HepG2 (cell line): ENCODE measurements around the gene DSTYK. TPM values are rescaled to one million over a fixed set of nuclear protein-coding genes. Genes with fewer than 3 reads are reported as not detected.

Experiments used
- ATAC-seq: fragments of 200-7000 bp; cut with Tn5 transposase; 3 replicates; pipeline ENCODE4 v1.9.1; 2020; ENCODE audit warnings: mild to moderate bottlenecking, moderate library complexity
- BruUV-seq: library from RNA; stranded (reverse); fragments of 400-500 nt; replicated peaks from 2 replicates; lab custom pipeline; 2021; lab: Mats Ljungman, UMichigan
- CTCF ChIA-PET: fragments of 300-600 bp; formaldehyde crosslinking; extraction: SDS; loops from one replicate; lab custom pipeline; 2021; ENCODE audit warnings: low total read pairs, inconsistent platforms, low intra/inter-chr PET ratio; lab: Yijun Ruan, JAX
- POLR2A ChIA-PET: fragments of 350-600 bp; sonication (Branson Sonifier 250); formaldehyde crosslinking; loops from one replicate; lab custom pipeline; 2020; ENCODE audit warnings: antibody characterized with exemption, inconsistent platforms; lab: Yijun Ruan, JAX
- DNase-seq: peaks from one replicate; pipeline ENCODE4 v3.0.0-alpha.2; 2015; ENCODE audit warnings: low spot score
- FAIRE-seq: peaks from 3 replicates; lab custom pipeline; 2011; peaks lifted over from hg19 to GRCh38; lab: Jason Lieb, UNC
- H2AFZ ChIP-seq: one replicate; pipeline ENCODE4 v1.6.1; 2011; ENCODE audit warnings: low read length, inconsistent platforms
- H3K27ac ChIP-seq: fragments of 300-600 bp; 3 replicates; pipeline ENCODE4 v1.8.0; 2011; ENCODE audit warnings: mixed run types, mild to moderate bottlenecking, mixed read lengths, low read length, inconsistent platforms; ENCODE audit not compliant: insufficient read depth; ENCODE audit errors: extremely low read length
- H3K27me3 ChIP-seq, 2 experiments: fragments of 200-600 bp in 1 of 2; 2 replicates in 1 of 2; 3 replicates in 1 of 2; pipeline versions ENCODE4 v1.6.0 to v1.8.0; 2011; ENCODE audit warnings: low read length in 2 of 2, mild to moderate bottlenecking in 2 of 2, moderate library complexity in 2 of 2, inconsistent platforms in 1 of 2; ENCODE audit not compliant: insufficient read depth in 2 of 2, control insufficient read depth in 1 of 2
- H3K36me3 ChIP-seq, 2 experiments: fragments of 200-600 bp in 1 of 2; replicated peaks in 1 of 2; 2 replicates in 1 of 2; 3 replicates in 1 of 2; pipeline versions ENCODE4 v1.5.1 to v1.8.0; 2011; ENCODE audit warnings: low read length in 2 of 2, inconsistent platforms in 1 of 2; ENCODE audit not compliant: insufficient read depth in 2 of 2, control insufficient read depth in 1 of 2
- H3K4me1 ChIP-seq: 2 replicates; pipeline ENCODE4 v1.5.1; 2012; ENCODE audit warnings: low read length, inconsistent platforms; ENCODE audit not compliant: insufficient read depth
- H3K4me2 ChIP-seq: 2 replicates; pipeline ENCODE4 v1.6.0; 2011; ENCODE audit warnings: low read depth, low read length, inconsistent platforms
- H3K4me3 ChIP-seq, 3 experiments: fragments of 200-600 bp in 1 of 3; sonication (generic), shearing (Covaris generic) in 1 of 3; replicated peaks in 1 of 3; 2 replicates each; pipeline ENCODE4 v1.5.1; 2011 to 2016; ENCODE audit warnings: low read length in 3 of 3, inconsistent platforms in 2 of 3, low read depth in 2 of 3, mild to moderate bottlenecking in 2 of 3, control low read depth in 1 of 3, mixed read lengths in 1 of 3; ENCODE audit not compliant: insufficient read depth in 1 of 3
- H3K79me2 ChIP-seq: one replicate; pipeline ENCODE4 v1.6.1; 2011; ENCODE audit warnings: low read length, inconsistent platforms; ENCODE audit not compliant: insufficient read depth
- H3K9ac ChIP-seq: 2 replicates; pipeline ENCODE4 v1.6.0; 2011; ENCODE audit warnings: mild to moderate bottlenecking, low read depth, low read length, inconsistent platforms; ENCODE audit not compliant: insufficient read depth
- H3K9me3 ChIP-seq: 2 replicates; pipeline ENCODE4 v1.5.1; 2012; ENCODE audit warnings: mild to moderate bottlenecking, low read length
- H4K20me1 ChIP-seq: 2 replicates; pipeline ENCODE4 v1.6.0; 2011; ENCODE audit warnings: inconsistent platforms, mild to moderate bottlenecking, low read length, moderate library complexity; ENCODE audit not compliant: insufficient read depth
- HMG20A ChIP-seq: IDR thresholded peaks from 2 replicates; pipeline ENCODE4 v1.6.1; 2016; ENCODE audit warnings: borderline replicate concordance
- LCORL ChIP-seq, 2 experiments: fragments of 450-650 bp in 1 of 2; sonication (generic) in 1 of 2; formaldehyde crosslinking in 1 of 2; IDR thresholded peaks; 2 replicates each; pipeline versions ENCODE4 v1.5.0 to v1.6.1; 2017 to 2020; ENCODE audit warnings: antibody characterized with exemption in 1 of 2, missing genetic modification reagents in 1 of 2
- SPEN ChIP-seq: sonication (generic); formaldehyde crosslinking; IDR thresholded peaks from 2 replicates; pipeline ENCODE4 v1.5.1; 2020; ENCODE audit warnings: low read depth, mild to moderate bottlenecking, missing genetic modification reagents
- TEAD3 ChIP-seq: optimal IDR thresholded peaks from 2 replicates; pipeline ENCODE3; 2016; ENCODE audit warnings: borderline replicate concordance
- ZNF430 ChIP-seq: sonication (generic); formaldehyde crosslinking; IDR thresholded peaks from 2 replicates; pipeline ENCODE4 v1.9.0; 2021; ENCODE audit warnings: mild to moderate bottlenecking, missing genetic modification reagents
- WGBS: methylation state at CpG from one replicate; pipeline ENCODE4 v1.1.6; 2017; ENCODE audit warnings: low lambda C conversion rate; 5-methylcytosine and 5-hydroxymethylcytosine counted together
- in situ Hi-C: cut with HindIII; loops from 2 replicates; pipeline ENCODE4 v1.10.0; 2017; ENCODE audit warnings: low pct_unique_long_range_greater_than_20kb; ENCODE audit not compliant: extremely low pct_ligation_motif_present
- intact Hi-C: fragments of 100-400 bp; cut with micrococcal nuclease; formaldehyde crosslinking; loops from one replicate; pipeline ENCODE4 v1.10.0; 2022; ENCODE audit not compliant: unreplicated experiment
- polyA plus RNA-seq, 8 experiments: library from polyadenylated mRNA; depleted of rRNA in 3 of 8; stranded (reverse) in 7 of 8; unstranded in 1 of 8; fragments of >200 nt; fragmentation: Illumina TruSeq in 4 of 8; extraction: Trizol in 4 of 8; gene quantifications; 2 replicates each; pipeline versions ENCODE4 v1.2.1 to v1.2.3, GENCODE V29; 2011 to 2016; ENCODE audit warnings: low read depth in 4 of 8, missing spikeins in 1 of 8, mixed read lengths in 1 of 8; ENCODE audit not compliant: insufficient read depth in 1 of 8
- total RNA-seq, 5 experiments: library from RNA; depleted of rRNA; stranded (reverse); fragments of >200 nt; fragmentation: Illumina TruSeq; extraction: Trizol; gene quantifications; 2 replicates each; pipeline ENCODE4 v1.2.3, GENCODE V29; 2016; ENCODE audit warnings: low read depth in 1 of 5
- TF ChIP-seq, protein P1 (sequence below): sonication (generic); formaldehyde crosslinking; conservative IDR thresholded peaks from 2 replicates; pipeline ENCODE4 v1.4.0; 2020; ENCODE audit warnings: missing genetic modification reagents

DSTYK gene
- total and polyA plus RNA-seq, 2 of the 13 experiments (the other 11 are each of a cell fraction or from before 2014, with no cell fraction given) = 2.6 to 4.8 TPM

DNA sequence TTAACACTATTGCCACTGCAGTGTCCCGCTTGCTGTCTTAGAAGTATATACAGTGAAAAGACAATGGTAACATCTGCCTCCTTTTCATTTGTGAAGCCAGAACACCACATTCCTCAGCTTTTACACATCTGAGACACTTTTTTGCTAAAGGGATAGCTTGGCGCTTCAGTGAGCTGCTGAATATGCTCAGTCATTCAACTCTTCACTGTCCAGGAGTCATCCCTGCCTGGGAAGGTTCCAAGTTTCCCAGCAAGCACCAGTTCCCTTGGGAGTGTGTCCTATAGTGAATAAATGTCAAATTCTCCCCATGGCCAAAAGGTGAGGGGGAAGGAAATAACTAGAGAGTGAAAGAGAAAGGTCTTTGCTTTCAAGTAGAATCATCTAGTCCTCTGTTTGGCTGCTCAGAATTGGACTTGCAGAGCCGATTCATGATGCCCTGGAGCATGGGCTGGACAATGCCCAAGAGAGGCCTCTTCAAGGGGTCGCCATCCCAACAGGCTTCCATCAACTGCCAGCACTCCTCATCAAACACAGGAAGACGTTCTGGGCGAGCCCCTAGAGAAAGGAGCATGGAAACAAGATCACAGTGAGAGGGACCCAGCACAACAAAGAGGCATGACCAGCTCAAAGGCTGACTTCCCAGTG lies 64.2 kb downstream of the DSTYK start (continued):
- TF ChIP-seq, protein P1, sequence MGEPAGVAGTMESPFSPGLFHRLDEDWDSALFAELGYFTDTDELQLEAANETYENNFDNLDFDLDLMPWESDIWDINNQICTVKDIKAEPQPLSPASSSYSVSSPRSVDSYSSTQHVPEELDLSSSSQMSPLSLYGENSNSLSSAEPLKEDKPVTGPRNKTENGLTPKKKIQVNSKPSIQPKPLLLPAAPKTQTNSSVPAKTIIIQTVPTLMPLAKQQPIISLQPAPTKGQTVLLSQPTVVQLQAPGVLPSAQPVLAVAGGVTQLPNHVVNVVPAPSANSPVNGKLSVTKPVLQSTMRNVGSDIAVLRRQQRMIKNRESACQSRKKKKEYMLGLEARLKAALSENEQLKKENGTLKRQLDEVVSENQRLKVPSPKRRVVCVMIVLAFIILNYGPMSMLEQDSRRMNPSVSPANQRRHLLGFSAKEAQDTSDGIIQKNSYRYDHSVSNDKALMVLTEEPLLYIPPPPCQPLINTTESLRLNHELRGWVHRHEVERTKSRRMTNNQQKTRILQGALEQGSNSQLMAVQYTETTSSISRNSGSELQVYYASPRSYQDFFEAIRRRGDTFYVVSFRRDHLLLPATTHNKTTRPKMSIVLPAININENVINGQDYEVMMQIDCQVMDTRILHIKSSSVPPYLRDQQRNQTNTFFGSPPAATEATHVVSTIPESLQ (CRISPR knock-in tag) = no peak
- no peak for TF ChIP-seq ZNF430 (CRISPR knock-in tag)
- TF ChIP-seq HMG20A (CRISPR knock-in tag) = no peak
- TF ChIP-seq LCORL (IDR thresholded peaks at IDR 0.05) = no peak
- no peak for TF ChIP-seq LCORL (CRISPR knock-in tag; IDR thresholded peaks at IDR 0.05)
- TF ChIP-seq, all 625 proteins: peak for 0

DNA sequence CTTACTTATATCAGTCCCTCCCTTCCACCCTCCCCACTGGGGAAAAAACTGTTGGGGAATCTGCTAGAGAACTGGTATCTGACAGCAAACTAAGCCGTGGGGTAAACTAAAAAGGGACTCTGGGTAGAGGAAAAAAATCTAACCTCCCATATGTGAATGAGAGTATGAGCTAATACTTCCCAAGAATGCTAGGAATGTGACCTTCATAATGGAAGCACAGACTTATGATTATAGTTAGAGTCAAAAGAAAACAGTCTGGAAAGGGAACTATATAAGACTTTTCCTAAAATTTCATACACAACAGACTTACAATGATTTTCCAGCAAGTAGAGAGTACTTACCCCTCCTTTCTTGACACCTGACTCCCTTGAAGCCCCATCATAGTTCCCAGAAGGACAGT lies 66.8 kb downstream of the DSTYK start:
- H4K20me1 ChIP-seq = no peaks in the 10 kb centered on the region
- H3K36me3 ChIP-seq = peaks cover 2 to 13% of the 10 kb centered on the region in 2 experiments; a peak in 3 of 5 replicates
- H3K9me3 ChIP-seq = no peaks in the 10 kb centered on the region
- H3K79me2 ChIP-seq = no peaks in the 10 kb centered on the region
- peaks cover 25% of the 10 kb centered on the region for H3K4me1 ChIP-seq
- no peak overlapping the region for H3K9ac ChIP-seq
- in situ Hi-C loops (no loop called here), intact Hi-C loops (loop anchor here (5.0 kb wide), 1 partner anchor 157 kb away; no protein-coding TSS in a partner anchor)
- DNase-seq = peak; percentile 46
- H3K4me2 ChIP-seq = no peak overlapping the region
- H3K27me3 ChIP-seq = no peaks in the 10 kb centered on the region
- ATAC-seq = peak; percentile 60
- BruUV-seq = no TSS peak
- H3K4me3 ChIP-seq = no peak overlapping the region
- POLR2A ChIA-PET = no interaction called here
- H2AFZ ChIP-seq = no peak overlapping the region
- 12% methylated on average over 1 of the region's 1 CpG for WGBS
- CTCF ChIA-PET = no interaction called here
- TF ChIP-seq TEAD3 (CRISPR knock-in tag) (peak; percentile 91), SPEN (no peak)
- no peak for FAIRE-seq
- H3K27ac ChIP-seq = no peak overlapping the region
